Glutamatergic neuron (in vitro differentiated cells): ENCODE data around the gene STARD13. TPM values are rescaled to one million over a fixed set of nuclear protein-coding genes. Genes with fewer than 3 reads are reported as not detected.
"Not testable (repeated sequence)": the region's sequence is repeated elsewhere in the genome, so short reads cannot be mapped to it uniquely, and the experiment has no call there.

ENCODE experiments used
- DNase-seq: peaks from one replicate; pipeline ENCODE4 v3.0.0; 2022
- H3K27ac Mint-ChIP-seq: one replicate; pipeline ENCODE4 v1.8.0; 2020; ENCODE audit warnings: mild to moderate bottlenecking, mixed read lengths, inconsistent platforms; ENCODE audit not compliant: unreplicated experiment
- H3K27me3 Mint-ChIP-seq: one replicate; pipeline ENCODE4 v1.8.0; 2020; ENCODE audit warnings: mild to moderate bottlenecking, moderate library complexity, mixed read lengths, inconsistent platforms; ENCODE audit not compliant: unreplicated experiment
- H3K36me3 Mint-ChIP-seq: one replicate; pipeline ENCODE4 v1.8.0; 2020; ENCODE audit warnings: mild to moderate bottlenecking, mixed read lengths, inconsistent platforms; ENCODE audit not compliant: unreplicated experiment
- H3K4me1 Mint-ChIP-seq: one replicate; pipeline ENCODE4 v1.8.0; 2020; ENCODE audit warnings: mild to moderate bottlenecking, low read depth, mixed read lengths, inconsistent platforms; ENCODE audit not compliant: unreplicated experiment
- H3K4me3 Mint-ChIP-seq: one replicate; pipeline ENCODE4 v1.8.0; 2020; ENCODE audit warnings: mild to moderate bottlenecking, mixed read lengths, inconsistent platforms; ENCODE audit not compliant: unreplicated experiment
- H3K9me3 Mint-ChIP-seq: one replicate; pipeline ENCODE4 v1.8.0; 2020; ENCODE audit warnings: mild to moderate bottlenecking, moderate library complexity, mixed read lengths, inconsistent platforms; ENCODE audit not compliant: unreplicated experiment
- total RNA-seq: library from RNA; stranded (reverse); fragmentation: NEBNext Ultra II Directional; extraction: Animal tissue kit (Norgen Biotek cat#: 25700); gene quantifications from one replicate; pipeline ENCODE4 v1.2.1, GENCODE V29; 2021; ENCODE audit not compliant: unreplicated experiment
- TF ChIP-seq, protein P1 (sequence below): fragments of 200-600 bp; sonication (generic); IDR thresholded peaks from one replicate; pipeline ENCODE4 v1.5.0; 2021; ENCODE audit not compliant: partially characterized antibody, unreplicated experiment

The STARD13 gene
- total RNA-seq, 1 donor from 2014 or later, result 36.4 TPM

DNA sequence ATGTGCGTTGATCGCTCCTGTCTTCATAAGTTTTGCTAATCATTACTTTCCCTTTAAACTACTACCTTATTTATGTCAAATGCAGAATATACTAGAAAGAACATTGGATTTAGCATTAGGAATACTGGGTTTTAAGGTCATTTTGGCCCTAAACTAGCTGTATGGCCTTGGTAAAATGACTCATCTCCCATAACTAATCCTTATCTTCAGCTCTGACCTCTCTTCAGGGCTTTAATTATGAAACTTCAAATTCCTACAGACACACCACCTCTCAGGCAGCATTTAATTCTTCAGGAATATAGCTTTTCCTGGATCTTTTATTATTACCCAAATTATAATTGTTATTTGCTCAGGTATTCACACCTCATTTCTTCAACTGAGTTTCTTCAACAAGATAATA is 121.2 kb downstream of the STARD13 start:
- H3K36me3 Mint-ChIP-seq, result peaks cover 13% of the 10 kb centered on the region
- peaks cover 2% of the 10 kb centered on the region for H3K27me3 Mint-ChIP-seq
- TF ChIP-seq, protein P1, sequence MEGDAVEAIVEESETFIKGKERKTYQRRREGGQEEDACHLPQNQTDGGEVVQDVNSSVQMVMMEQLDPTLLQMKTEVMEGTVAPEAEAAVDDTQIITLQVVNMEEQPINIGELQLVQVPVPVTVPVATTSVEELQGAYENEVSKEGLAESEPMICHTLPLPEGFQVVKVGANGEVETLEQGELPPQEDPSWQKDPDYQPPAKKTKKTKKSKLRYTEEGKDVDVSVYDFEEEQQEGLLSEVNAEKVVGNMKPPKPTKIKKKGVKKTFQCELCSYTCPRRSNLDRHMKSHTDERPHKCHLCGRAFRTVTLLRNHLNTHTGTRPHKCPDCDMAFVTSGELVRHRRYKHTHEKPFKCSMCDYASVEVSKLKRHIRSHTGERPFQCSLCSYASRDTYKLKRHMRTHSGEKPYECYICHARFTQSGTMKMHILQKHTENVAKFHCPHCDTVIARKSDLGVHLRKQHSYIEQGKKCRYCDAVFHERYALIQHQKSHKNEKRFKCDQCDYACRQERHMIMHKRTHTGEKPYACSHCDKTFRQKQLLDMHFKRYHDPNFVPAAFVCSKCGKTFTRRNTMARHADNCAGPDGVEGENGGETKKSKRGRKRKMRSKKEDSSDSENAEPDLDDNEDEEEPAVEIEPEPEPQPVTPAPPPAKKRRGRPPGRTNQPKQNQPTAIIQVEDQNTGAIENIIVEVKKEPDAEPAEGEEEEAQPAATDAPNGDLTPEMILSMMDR, result no peak
- H3K27ac Mint-ChIP-seq, result no peak overlapping the region
- no peaks in the 10 kb centered on the region for H3K4me1 Mint-ChIP-seq
- peaks cover 3% of the 10 kb centered on the region for H3K9me3 Mint-ChIP-seq
- no peak for DNase-seq
- no peak overlapping the region for H3K4me3 Mint-ChIP-seq

DNA sequence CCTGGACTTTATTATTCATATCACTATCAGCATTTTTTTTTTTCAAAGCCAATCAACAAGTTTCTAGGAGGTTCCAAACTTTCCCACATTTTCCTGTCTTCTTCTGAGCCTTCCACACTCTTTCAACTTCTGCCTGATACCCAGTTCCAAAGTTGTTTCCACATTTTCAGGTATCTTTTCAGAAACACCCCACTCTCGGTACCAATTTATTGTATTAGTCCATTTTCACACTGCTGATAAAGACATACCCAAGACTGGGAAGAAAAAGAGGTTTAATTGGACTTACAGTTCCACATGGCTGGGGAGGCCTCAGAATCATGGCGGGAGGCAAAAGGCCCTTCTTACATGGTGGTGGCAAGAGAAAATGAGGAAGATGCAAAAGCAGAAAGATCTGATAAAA is 122.8 kb downstream of the STARD13 start:
- not testable (repeated sequence) for H3K4me1 Mint-ChIP-seq
- peaks cover 17% of the 10 kb centered on the region for H3K36me3 Mint-ChIP-seq

DNA sequence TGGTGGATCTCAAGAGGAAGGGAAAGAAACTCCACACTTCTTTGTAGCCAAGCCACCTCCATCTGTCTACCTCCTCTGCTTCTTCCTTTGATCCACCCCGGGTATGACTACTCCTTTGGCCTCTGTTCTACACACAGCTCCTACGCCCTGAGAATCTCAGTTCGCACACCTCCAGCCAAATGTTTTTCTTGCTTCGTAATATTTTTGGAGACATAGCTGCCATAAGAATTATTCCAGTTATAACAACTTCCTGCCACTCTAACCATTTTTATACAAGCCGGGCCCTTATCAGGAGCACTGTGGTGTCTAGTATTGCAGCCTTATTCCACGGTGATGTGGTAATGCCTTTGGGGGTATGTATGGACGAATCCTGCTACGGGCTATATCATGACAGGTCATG is 126.7 kb downstream of the STARD13 start:
- TF ChIP-seq, protein P1, result no peak
- peaks cover 2% of the 10 kb centered on the region for H3K27me3 Mint-ChIP-seq

More for the DNA sequence above, 122.8 kb downstream of the STARD13 start:
- H3K27ac Mint-ChIP-seq, H3K27me3 Mint-ChIP-seq, H3K9me3 Mint-ChIP-seq, DNase-seq, H3K4me3 Mint-ChIP-seq: not testable (repeated sequence)

DNA sequence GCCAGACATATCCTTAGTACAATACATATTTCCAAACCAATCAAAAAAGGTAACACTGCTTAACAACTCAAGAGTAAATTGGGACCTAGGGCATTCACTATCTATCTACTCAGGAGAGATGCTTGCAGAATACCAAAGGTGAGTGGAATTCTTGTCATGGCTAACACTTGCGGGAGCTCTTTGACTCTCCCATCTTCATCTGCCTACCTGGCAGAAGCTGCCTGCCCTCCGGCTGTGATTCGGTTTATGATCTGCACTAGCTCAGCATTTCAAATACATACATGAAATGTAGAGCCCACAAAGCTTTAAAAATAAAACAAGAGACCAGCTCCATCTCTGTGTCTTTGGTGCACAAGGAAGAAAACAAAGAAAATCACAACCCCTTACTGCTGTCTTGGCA is 127.3 kb downstream of the STARD13 start:
- peaks cover 2% of the 10 kb centered on the region for H3K27me3 Mint-ChIP-seq
- TF ChIP-seq, protein P1, result no peak
- peaks cover 4% of the 10 kb centered on the region for H3K4me1 Mint-ChIP-seq
- DNase-seq, result no peak
- H3K36me3 Mint-ChIP-seq, result peaks cover 17% of the 10 kb centered on the region
- H3K27ac Mint-ChIP-seq, result no peak overlapping the region
- H3K9me3 Mint-ChIP-seq, result no peaks in the 10 kb centered on the region
- no peak overlapping the region for H3K4me3 Mint-ChIP-seq

More for the DNA sequence above, 126.7 kb downstream of the STARD13 start:
- Mint-ChIP-seq H3K4me1 (peaks cover 4% of the 10 kb centered on the region), H3K36me3 (peaks cover 17% of the 10 kb centered on the region), H3K4me3 (no peak overlapping the region), H3K27ac (no peak overlapping the region), H3K9me3 (no peaks in the 10 kb centered on the region)
- DNase-seq, result no peak

DNA sequence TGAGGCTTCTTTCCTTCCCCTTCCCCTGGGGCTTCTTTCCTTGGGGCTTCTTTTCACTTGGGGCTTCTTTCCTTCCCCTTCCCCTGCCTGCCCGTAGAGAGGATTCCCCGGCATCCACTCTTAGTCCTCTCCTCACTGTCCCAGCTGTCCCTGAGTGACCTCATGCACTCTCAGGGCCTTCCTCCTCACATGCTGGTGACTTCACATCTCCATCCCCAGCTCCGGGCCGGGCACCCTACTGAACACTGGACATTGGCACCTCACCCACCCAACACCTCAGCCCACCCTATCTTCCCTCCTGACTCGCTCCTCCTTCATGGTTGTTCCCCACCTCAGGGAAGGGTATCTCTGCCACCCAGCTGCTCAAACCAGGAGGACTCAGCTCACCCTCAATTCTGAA is 130.6 kb downstream of the STARD13 start:
- Mint-ChIP-seq H3K4me3 (no peak overlapping the region), H3K27ac (peak overlapping the region; percentile 44), H3K36me3 (peaks cover 11% of the 10 kb centered on the region), H3K4me1 (peaks cover 19% of the 10 kb centered on the region), H3K27me3 (peaks cover 1% of the 10 kb centered on the region), H3K9me3 (no peaks in the 10 kb centered on the region)
- no peak for DNase-seq
- TF ChIP-seq, protein P1, result no peak
